Mucosa of descending colon (tissue), 3 donors: ENCODE results near the gene FOXN1. TPM values are rescaled to one million over a fixed set of nuclear protein-coding genes. Genes with fewer than 3 reads are reported as not detected.
"Not testable (repeated sequence)": the region's sequence is repeated elsewhere in the genome, so short reads cannot be mapped to it uniquely, and the experiment has no call there.

ENCODE experiments used
- ATAC-seq: fragments of 200-7000 bp; cut with Tn5 transposase; one replicate; pipeline ENCODE4 v1.9.1; 2020; ENCODE audit warnings: mild to moderate bottlenecking, moderate library complexity
- DNase-seq, 3 donors: peaks; one replicate each; pipeline ENCODE4 v3.0.0-alpha.2; 2020
- H3K36me3 ChIP-seq: fragments of 200-600 bp; one replicate; pipeline ENCODE4 v1.8.0; 2021; ENCODE audit warnings: low read depth, mild to moderate bottlenecking
- H3K4me1 ChIP-seq: fragments of 200-600 bp; one replicate; pipeline ENCODE4 v1.8.0; 2021; ENCODE audit warnings: low read depth, mild to moderate bottlenecking
- H3K4me3 ChIP-seq: fragments of 200-600 bp; one replicate; pipeline ENCODE4 v1.8.0; 2021; ENCODE audit warnings: mild to moderate bottlenecking
- H3K9me3 ChIP-seq: fragments of 200-600 bp; one replicate; pipeline ENCODE4 v1.8.0; 2021; ENCODE audit warnings: mild to moderate bottlenecking
- CTCF ChIP-seq: fragments of 200-600 bp; IDR thresholded peaks from one replicate; pipeline ENCODE4 v1.8.0; 2022; ENCODE audit warnings: antibody characterized with exemption, mild to moderate bottlenecking
- intact Hi-C, 2 donors: fragments of 100-400 bp; cut with DNase I in 1 of 2; cut with micrococcal nuclease in 1 of 2; formaldehyde crosslinking; loops; one replicate each; pipeline versions ENCODE4 v1.11.0 to v1.11.1; 2022; cut with DNase I, micrococcal nuclease
- long read RNA-seq, 2 donors: library from polyadenylated mRNA; unstranded; transcript quantifications; one replicate each; pipeline ENCODE4 v2.0.0, GENCODE V29; 2019 to 2021
- total RNA-seq, 3 donors: library from RNA; stranded (reverse); fragmentation: NEBNext Ultra II Directional in 2 of 3; extraction: Animal tissue kit (Norgen Biotek cat#: 25700) in 2 of 3; gene quantifications; one replicate each; pipeline versions ENCODE4 v1.2.1 to v1.2.4, GENCODE V29; 2021 to 2023
- donor health status: DM: no; HTN: no; CAD: no; lungs with moderate emphysema.
- donor health status: DM: no; HTN: no; CAD: no.
- donor health status: DM: no; HTN: yes; CAD: no.

FOXN1 gene
- total RNA-seq = under 1 TPM in 2 of 3 donors, not detected in 1; 0.46 to 0.69 TPM
- long read RNA-seq, donor 1 = 0 reads
- long read RNA-seq, donor 2 = 0 reads

- no peaks in the 10 kb centered on the region for H3K9me3 ChIP-seq
- H3K36me3 ChIP-seq = no peaks in the 10 kb centered on the region
- H3K4me1 ChIP-seq = peaks cover 22% of the 10 kb centered on the region
- no peak within 1 kb of the TSS for H3K4me3 ChIP-seq
- TF ChIP-seq CTCF = no peak
- intact Hi-C loops = no loop called here
- ATAC-seq (no peak), DNase-seq (no peak)
Observed at GRCh38 chr17:28505986-28506665, at the start of gene FOXN1. Gene FOXN1, plus strand, starts transcription at chr17:28506348. Its CDS starts 17,622 bp downstream, at chr17:28523970.

GRCh38 chr17:28457890-28458289, 48.3 kb upstream of the FOXN1 start:
- Histone ChIP-seq H3K36me3 (no peaks in the 10 kb centered on the region), H3K4me3 (no peak overlapping the region), H3K9me3 (no peaks in the 10 kb centered on the region), H3K4me1 (no peaks in the 10 kb centered on the region)
- DNase-seq (no peak), ATAC-seq (no peak)
- intact Hi-C loops = no loop called here
- TF ChIP-seq CTCF = no peak

GRCh38 chr17:28458881-28459280, 47.3 kb upstream of the FOXN1 start:
- intact Hi-C loops, H3K4me1 ChIP-seq, H3K36me3 ChIP-seq, H3K9me3 ChIP-seq, DNase-seq, ATAC-seq, H3K4me3 ChIP-seq: not testable (repeated sequence)

GRCh38 chr17:28460901-28461300, 45.2 kb upstream of the FOXN1 start:
- H3K4me1 ChIP-seq = no peaks in the 10 kb centered on the region
- ATAC-seq = no peak

GRCh38 chr17:28466001-28466400, 40.1 kb upstream of the FOXN1 start:
- ATAC-seq (no peak), DNase-seq (no peak)
- no peaks in the 10 kb centered on the region for H3K4me1 ChIP-seq
- no peaks in the 10 kb centered on the region for H3K36me3 ChIP-seq
- no peak for TF ChIP-seq CTCF
- intact Hi-C loops = no loop called here
- no peaks in the 10 kb centered on the region for H3K9me3 ChIP-seq
- no peak overlapping the region for H3K4me3 ChIP-seq

More at GRCh38 chr17:28460901-28461300, 45.2 kb upstream of the FOXN1 start:
- no peak for DNase-seq
- no peaks in the 10 kb centered on the region for H3K36me3 ChIP-seq
- intact Hi-C loops = no loop called here
- no peaks in the 10 kb centered on the region for H3K9me3 ChIP-seq
- no peak for TF ChIP-seq CTCF
- no peak overlapping the region for H3K4me3 ChIP-seq

GRCh38 chr17:28466521-28467048, 39.6 kb upstream of the FOXN1 start:
- DNase-seq (no peak), ATAC-seq (no peak)
- Histone ChIP-seq H3K36me3 (no peaks in the 10 kb centered on the region), H3K4me3 (no peak overlapping the region), H3K4me1 (peaks cover 3% of the 10 kb centered on the region), H3K9me3 (no peaks in the 10 kb centered on the region)
- TF ChIP-seq CTCF = no peak
- intact Hi-C loops = no loop called here
